ENCODE data around the gene DGCR2.

DNA sequence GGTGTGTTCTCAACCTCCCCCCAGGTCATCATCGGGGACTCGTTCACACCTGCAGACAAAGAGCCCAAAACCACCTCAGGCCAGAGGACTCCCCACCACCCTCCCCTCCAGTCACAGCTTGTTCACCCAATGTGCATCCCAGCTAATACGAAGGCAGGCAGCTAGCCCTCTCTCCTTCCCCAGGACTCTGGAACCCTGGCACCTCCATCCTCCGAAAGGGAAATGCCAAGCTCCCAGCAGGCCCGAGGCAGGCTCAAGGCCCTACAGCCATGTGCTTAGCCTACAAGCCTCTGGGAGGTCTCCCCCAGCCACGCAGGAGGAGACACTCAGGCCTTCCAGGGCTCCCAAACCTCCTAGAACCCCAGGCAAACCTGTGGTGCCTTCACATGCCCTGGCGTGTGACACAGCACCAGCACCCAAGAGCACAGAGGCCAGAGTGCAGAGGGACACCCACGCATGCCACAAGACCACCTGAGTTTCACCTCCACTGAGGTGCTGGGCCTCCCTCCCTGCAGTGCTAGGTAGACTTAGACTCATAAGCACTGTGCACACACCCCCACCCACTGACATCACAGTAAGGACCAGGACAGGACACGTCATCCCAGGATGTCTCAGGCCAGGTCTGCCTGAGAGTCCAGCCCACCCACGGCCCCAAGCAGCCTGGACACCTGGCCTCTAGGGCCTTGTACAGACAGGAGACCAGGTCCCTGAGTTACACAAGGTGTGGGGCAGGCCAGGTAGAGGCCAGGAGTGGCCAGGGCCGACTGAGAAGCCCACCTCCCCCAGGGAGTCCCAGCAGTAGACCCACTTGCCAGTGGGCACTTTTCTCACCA, 15.4 kb upstream of the DGCR2 start:
- TF ChIP-seq, protein P1, sequence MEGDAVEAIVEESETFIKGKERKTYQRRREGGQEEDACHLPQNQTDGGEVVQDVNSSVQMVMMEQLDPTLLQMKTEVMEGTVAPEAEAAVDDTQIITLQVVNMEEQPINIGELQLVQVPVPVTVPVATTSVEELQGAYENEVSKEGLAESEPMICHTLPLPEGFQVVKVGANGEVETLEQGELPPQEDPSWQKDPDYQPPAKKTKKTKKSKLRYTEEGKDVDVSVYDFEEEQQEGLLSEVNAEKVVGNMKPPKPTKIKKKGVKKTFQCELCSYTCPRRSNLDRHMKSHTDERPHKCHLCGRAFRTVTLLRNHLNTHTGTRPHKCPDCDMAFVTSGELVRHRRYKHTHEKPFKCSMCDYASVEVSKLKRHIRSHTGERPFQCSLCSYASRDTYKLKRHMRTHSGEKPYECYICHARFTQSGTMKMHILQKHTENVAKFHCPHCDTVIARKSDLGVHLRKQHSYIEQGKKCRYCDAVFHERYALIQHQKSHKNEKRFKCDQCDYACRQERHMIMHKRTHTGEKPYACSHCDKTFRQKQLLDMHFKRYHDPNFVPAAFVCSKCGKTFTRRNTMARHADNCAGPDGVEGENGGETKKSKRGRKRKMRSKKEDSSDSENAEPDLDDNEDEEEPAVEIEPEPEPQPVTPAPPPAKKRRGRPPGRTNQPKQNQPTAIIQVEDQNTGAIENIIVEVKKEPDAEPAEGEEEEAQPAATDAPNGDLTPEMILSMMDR (IDR thresholded peaks at IDR 0.05; ENCODE audit: low read length) = no peak
- TF ChIP-seq EZH2 (optimal IDR thresholded peaks at IDR 0.05; ENCODE audit: low read depth, low read length) (no peak), EZH2phosphoT487 (IDR thresholded peaks at IDR 0.05; ENCODE audit: low read length) (no peak)
